Heart left ventricle (tissue), 13 donors: Measurements from ENCODE around the gene FGFR4.

Experiments used
- CTCF ChIP-seq, 12 donors: fragments of 200-600 bp; sonication (generic) in 4 of 12; IDR thresholded peaks; one replicate each; pipeline versions ENCODE4 v1.5.0 to v1.8.0; 2018 to 2022; ENCODE audit warnings: antibody characterized with exemption in 12 of 12, mild to moderate bottlenecking in 5 of 12
- POLR2A ChIP-seq, 2 donors: fragments of 450-650 bp; IDR thresholded peaks; one replicate each; pipeline ENCODE4 v1.6.1; 2017; ENCODE audit warnings: antibody characterized with exemption in 2 of 2, mild to moderate bottlenecking in 2 of 2, moderate library complexity in 2 of 2
- donor health status: ischemic (EF 13 %, LVEDD 7.1; RV severe dilation, severe dysfunction).
- donor health status: DM: no; HTN: yes; CAD: no.
- donor health status: DM: no; HTN: no; CAD: no.
- donor health status: ischemic (EF 25% LVEDD 6.9; RV normal size, moderate dysfunction).
- donor health status: ischemic (EF 25% LVEDD 5.7; RV mildly dilated, moderate dysfunction).
- donor health status: ischemic (EF 35%, LVEDD 5.7; RV mildly dilated, moderate dysfunction).
- donor health status: nonischemic (EF 11% LVEDD 7.7; RV severe dilation, severe dysfunction).
- donor health status: DM: yes; HTN: yes; CAD: no.
- donor health status: PGD.
- donor health status: ischemic (EF 29% LVEDD 5.4; RV normal size, mild dysfunction).
- donor health status: nonischemic (EF 23%, LVEDD 6.1; RV moderate dilation, normal function).

- TF ChIP-seq CTCF (IDR thresholded peaks at IDR 0.05) (no peak), POLR2A (IDR thresholded peaks at IDR 0.05) (no peak)
Observed at GRCh38 chr5:177097016-177097985, 10.6 kb downstream of the FGFR4 start.
